GM12872 (cell line): ENCODE data around the gene KRT83.

ENCODE experiments used
- TF ChIP-seq, protein P1 (sequence below): IDR thresholded peaks from 3 replicates; pipeline ENCODE4 v1.5.1; 2011; ENCODE audit warnings: low read depth, mild to moderate bottlenecking, low read length, moderate library complexity; ENCODE audit not compliant: insufficient read depth

The KRT83 gene

DNA sequence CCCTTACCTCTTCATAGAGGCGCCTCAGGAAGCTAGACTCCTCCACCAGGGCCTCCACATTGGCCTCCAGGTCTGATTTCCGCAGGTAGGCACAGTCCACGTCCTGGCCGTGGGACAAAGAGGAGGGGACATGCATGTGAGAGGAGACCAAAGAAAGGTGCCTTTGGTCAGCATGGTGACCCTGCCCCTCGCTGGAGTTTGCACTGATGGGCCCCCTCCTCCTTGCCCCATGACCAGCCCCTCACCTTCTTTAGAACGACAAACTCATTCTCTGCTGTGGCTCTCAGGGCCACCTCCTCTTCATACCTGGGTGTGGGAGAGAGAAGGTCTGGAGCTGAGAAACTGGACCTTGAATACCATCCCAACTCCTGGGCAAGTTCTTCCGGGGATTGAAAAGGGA lies 42.9 kb upstream of the KRT83 start:
- TF ChIP-seq, protein P1, sequence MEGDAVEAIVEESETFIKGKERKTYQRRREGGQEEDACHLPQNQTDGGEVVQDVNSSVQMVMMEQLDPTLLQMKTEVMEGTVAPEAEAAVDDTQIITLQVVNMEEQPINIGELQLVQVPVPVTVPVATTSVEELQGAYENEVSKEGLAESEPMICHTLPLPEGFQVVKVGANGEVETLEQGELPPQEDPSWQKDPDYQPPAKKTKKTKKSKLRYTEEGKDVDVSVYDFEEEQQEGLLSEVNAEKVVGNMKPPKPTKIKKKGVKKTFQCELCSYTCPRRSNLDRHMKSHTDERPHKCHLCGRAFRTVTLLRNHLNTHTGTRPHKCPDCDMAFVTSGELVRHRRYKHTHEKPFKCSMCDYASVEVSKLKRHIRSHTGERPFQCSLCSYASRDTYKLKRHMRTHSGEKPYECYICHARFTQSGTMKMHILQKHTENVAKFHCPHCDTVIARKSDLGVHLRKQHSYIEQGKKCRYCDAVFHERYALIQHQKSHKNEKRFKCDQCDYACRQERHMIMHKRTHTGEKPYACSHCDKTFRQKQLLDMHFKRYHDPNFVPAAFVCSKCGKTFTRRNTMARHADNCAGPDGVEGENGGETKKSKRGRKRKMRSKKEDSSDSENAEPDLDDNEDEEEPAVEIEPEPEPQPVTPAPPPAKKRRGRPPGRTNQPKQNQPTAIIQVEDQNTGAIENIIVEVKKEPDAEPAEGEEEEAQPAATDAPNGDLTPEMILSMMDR = no peak

DNA sequence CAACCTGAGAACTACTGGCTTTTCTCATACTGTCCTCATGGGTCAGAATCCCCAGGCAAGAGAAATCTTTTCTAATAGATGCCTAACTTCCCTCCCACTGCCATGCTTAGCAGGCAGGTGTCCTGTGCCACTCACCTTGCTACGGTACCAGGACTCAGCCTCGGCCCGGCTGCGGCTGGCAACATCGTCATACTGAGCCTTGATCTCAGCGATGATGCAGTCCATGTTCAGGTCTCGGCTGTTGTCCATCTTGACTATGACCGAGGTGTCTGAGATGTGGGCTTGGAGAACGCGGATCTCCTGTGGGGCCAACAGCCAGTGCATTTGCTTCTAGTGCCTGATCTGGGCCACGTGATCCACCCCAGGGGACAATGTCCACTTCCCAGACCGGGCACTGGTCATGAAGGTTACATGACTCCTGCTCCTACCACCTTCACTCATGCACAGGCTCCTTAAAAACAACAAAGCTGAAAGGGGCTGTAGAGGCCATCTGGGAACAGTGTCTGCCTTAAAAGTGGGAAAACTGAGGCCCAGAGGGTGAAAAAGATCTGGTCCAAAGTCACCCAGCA lies 42.0 kb upstream of the KRT83 start:
- TF ChIP-seq, protein P1 = no peak

DNA sequence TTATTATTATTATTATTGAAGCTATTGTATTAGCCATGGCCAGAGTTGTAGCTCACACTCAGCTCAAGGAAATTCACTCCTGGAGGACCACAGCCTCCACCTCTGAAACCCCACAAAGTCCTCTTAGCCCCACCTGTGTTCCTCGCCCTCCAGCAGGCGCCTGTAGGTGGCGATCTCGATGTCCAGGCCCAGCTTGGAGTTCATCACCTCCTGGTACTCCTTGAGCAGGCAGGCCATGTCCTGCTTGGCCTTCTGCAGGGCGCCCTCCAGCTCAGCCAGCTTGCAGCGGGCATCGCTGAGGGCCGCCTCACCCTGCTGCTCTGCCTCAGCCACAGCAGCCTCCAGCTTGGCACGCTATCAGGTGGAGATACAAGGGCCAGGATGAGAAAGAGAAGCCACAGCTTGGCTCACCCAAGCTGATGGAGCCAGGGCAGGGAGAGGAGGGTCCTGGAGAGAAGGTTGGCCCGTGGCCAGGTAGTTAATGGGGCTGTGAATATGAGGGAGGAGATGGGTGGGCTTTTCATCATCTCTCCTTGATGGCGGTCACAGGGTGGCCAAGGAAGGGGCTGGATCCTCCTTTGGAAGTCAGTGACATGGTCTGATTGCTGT lies 41.0 kb upstream of the KRT83 start:
- TF ChIP-seq, protein P1 = peak; percentile 52

DNA sequence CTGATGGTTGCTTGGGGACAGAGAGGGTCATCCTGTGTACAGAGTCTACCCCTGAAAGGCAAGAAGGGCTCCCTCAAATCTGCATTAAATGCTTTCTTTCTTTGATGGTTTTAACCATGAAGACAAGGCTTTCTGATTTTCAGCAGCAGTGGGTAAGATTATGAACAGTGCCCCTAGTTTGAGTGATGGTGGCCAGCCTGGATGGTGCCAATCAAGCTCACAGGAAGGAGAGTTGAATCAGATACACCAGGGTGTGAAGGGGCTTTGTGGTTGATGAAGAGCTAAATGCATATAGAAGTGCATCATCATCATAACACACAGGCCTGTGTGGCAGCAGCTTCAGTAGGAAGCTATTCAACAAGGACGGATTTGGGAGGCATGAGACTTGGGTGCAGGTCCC lies 40.4 kb upstream of the KRT83 start:
- TF ChIP-seq, protein P1 = no peak

DNA sequence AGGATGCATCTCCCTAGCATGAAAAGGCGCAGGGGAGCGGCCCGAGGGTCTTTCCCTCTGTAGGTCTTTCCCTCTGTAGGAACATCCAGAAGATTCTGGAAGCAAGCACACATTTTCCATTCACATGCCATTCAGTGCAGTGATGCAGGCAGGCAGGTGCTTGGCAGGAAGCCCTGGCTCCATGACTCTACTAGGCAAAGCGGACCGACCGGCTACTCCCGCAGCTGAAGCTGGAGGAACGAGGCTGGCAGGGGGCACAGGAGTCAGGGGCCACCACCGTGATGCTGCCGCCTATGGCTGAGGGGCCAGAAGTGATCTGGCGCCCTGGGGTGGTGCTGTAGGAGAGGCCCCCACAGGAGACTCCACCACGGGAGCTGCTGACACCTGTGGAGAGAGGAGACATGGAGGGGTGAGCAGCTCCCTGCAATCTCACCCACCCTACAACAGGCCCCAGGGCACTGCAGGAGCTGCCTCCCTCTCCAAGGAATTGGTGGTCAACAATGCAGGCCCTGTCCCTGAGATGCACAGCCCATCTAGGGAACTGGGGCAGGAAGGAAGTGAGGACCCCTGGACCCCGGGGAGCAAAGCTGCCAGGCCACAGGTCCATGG lies 39.6 kb upstream of the KRT83 start:
- TF ChIP-seq, protein P1 = no peak

DNA sequence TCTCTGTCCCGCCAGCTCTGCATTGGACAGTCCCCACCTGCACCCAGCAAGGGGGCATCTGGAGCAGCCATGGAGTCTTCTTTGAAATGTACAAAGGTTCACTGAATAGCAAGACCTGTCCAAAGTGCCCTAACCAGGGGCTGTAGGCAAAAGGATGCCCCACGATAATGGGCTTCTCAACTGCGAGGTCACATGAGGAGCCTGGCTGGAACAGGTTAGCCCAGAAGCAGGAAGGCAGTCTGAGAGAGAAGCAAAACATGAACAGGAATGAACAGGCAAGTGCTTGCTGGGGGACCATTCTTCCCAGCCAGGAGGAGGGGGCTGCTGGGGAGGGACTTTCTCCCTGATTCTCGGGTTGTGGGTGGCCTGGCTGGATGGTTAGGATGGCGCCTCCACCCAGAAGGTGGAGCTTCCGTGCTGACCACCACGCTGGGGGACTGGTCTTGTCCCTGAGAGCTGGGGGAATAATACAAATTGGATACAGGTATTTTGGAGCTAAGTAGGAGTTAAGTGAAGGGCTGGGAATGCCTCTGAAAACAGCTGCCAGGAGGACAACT lies 39.0 kb upstream of the KRT83 start:
- TF ChIP-seq, protein P1 = no peak

DNA sequence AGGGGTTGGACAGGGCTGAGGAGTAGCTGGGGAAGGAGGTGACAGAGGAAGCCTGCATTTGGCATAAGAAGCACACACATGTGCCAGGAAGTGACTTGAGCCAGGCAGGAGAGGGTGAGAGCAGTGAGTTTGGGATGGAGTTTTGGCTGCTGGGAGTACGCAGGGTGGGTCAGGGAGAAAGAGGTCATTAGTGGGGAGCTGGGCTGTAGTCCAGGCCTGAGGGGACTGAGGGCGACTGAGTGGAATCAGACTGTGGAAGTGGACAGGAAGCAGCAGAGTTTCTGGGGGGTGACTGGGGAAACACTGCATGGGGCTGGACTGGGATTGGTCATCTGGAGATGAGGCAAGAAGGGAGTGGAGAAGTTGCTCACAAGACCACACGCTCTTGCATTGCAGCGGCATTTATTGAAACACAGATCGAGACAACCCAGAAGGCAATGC lies 38.4 kb upstream of the KRT83 start:
- TF ChIP-seq, protein P1 = no peak
